DOHH2 (cell line): ENCODE results near the gene VSNL1.

Source experiments
- H3F3A ChIP-seq: fragments of 200-600 bp; sonication (generic), shearing (Covaris generic); 2 replicates; pipeline ENCODE4 v1.6.0; 2016; ENCODE audit warnings: antibody characterized with exemption, mild to moderate bottlenecking; ENCODE audit not compliant: control insufficient read depth, insufficient read depth
- H3K27ac ChIP-seq: fragments of 200-600 bp; sonication (generic); 2 replicates; pipeline ENCODE4 v1.5.1; 2014; ENCODE audit warnings: low read depth, mild to moderate bottlenecking, low read length, moderate library complexity
- H3K27me3 ChIP-seq: fragments of 200-600 bp; sonication (generic); 2 replicates; pipeline ENCODE4 v1.6.1; 2014; ENCODE audit warnings: mild to moderate bottlenecking, low read length, mixed read lengths; ENCODE audit not compliant: control insufficient read depth
- H3K36me3 ChIP-seq: fragments of 200-600 bp; sonication (generic); 2 replicates; pipeline ENCODE4 v1.6.1; 2014; ENCODE audit warnings: mild to moderate bottlenecking, low read length, moderate library complexity, mixed read lengths; ENCODE audit not compliant: control insufficient read depth
- H3K4me1 ChIP-seq: fragments of 200-600 bp; sonication (generic); 2 replicates; pipeline ENCODE4 v1.6.1; 2014; ENCODE audit warnings: mild to moderate bottlenecking, low read length, mixed read lengths; ENCODE audit not compliant: control insufficient read depth
- H3K4me2 ChIP-seq: fragments of 200-600 bp; sonication (generic); 2 replicates; pipeline ENCODE4 v1.6.0; 2014; ENCODE audit warnings: mild to moderate bottlenecking, low read length, moderate library complexity
- H3K4me3 ChIP-seq: fragments of 200-600 bp; sonication (generic); 2 replicates; pipeline ENCODE4 v1.5.1; 2014; ENCODE audit warnings: mild to moderate bottlenecking, low read length, mixed read lengths
- H3K79me2 ChIP-seq: fragments of 200-600 bp; sonication (generic); 2 replicates; pipeline ENCODE4 v1.6.1; 2014; ENCODE audit warnings: mild to moderate bottlenecking, low read length, mixed read lengths; ENCODE audit not compliant: control insufficient read depth
- H3K9me2 ChIP-seq: fragments of 200-600 bp; sonication (generic); replicated peaks from 2 replicates; pipeline ENCODE4 v1.6.1; 2014; ENCODE audit warnings: mild to moderate bottlenecking, low read length, mixed read lengths; ENCODE audit not compliant: control insufficient read depth
- H3K9me3 ChIP-seq: fragments of 200-600 bp; sonication (generic); 2 replicates; pipeline ENCODE4 v1.6.1; 2014; ENCODE audit warnings: antibody characterized with exemption, low read length, mixed read lengths; ENCODE audit not compliant: control insufficient read depth, insufficient read depth
- H4K20me1 ChIP-seq: fragments of 200-600 bp; sonication (generic); 2 replicates; pipeline ENCODE4 v1.6.0; 2014; ENCODE audit warnings: low read depth, mild to moderate bottlenecking, antibody characterized with exemption, low read length, moderate library complexity; ENCODE audit not compliant: control insufficient read depth, insufficient read depth
- CTCF ChIP-seq: fragments of 200-600 bp; sonication (generic); IDR thresholded peaks from one replicate; pipeline ENCODE4 v1.5.1; 2014; ENCODE audit warnings: antibody characterized with exemption, mild to moderate bottlenecking, low read depth, low read length; ENCODE audit not compliant: poor library complexity, severe bottlenecking
- EZH2phosphoT487 ChIP-seq: fragments of 200-600 bp; sonication (generic); IDR thresholded peaks from 2 replicates; pipeline ENCODE4 v1.6.1; 2017; ENCODE audit warnings: borderline replicate concordance, mild to moderate bottlenecking, antibody characterized with exemption, low read length, moderate library complexity, mixed read lengths

The VSNL1 gene

DNA sequence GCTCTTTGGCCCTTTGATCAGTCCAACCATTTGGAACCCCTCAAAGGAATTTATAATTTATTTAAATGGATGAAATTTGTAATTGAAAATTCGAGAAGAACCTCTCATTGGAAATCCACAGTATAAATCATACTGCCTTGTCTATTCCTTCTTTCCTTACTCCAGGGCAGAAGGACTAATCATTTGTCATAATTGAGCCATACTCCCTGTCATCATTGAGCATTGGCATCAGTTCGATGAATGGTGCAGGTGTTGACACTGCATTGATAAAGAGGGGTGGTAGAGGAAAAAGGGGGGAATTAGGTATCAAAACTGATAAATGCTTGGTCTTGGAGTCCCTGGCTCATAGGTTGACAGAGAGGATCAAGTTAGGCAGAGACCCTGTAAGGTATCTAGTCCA, 2.0 kb downstream of the VSNL1 start:
- TF ChIP-seq EZH2phosphoT487 (no peak), CTCF (no peak)
- Histone ChIP-seq H3K4me2 (no peak overlapping the region), H3K9me3 (no peaks in the 10 kb centered on the region), H3K4me1 (no peaks in the 10 kb centered on the region), H3K4me3 (no peak overlapping the region), H4K20me1 (no peaks in the 10 kb centered on the region), H3K36me3 (no peaks in the 10 kb centered on the region), H3K9me2 (no peaks in the 10 kb centered on the region), H3K79me2 (no peaks in the 10 kb centered on the region), H3K27me3 (peaks cover 37% of the 10 kb centered on the region), H3F3A (no peaks in the 10 kb centered on the region), H3K27ac (no peak overlapping the region)

GRCh38 chr2:17543131-17543660, 2.7 kb downstream of the VSNL1 start:
- H3K79me2 ChIP-seq: no peaks in the 10 kb centered on the region
- no peak overlapping the region for H3K27ac ChIP-seq
- H3K4me3 ChIP-seq: no peak overlapping the region

DNA sequence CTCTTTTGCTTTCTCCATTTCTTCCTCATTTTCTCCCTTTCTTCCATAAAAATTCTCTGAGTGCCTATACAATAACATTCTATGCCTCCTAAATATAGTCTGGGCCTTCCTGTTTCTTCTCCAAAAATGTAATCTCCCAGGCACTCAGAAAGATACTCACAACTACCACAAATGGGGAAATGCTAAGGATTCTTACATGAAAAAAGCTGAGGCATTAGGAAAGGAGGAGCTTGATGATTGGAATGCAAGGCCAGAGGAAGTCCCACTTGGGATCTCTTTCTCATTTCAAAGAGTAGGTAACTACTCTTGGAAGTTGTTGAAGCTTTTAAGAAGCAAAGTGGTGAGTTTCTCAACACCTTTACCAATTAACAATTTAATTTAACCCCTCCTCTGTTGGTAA, 3.4 kb downstream of the VSNL1 start:
- Histone ChIP-seq H3K36me3 (no peaks in the 10 kb centered on the region), H3K4me1 (no peaks in the 10 kb centered on the region), H3K9me3 (no peaks in the 10 kb centered on the region), H3F3A (no peaks in the 10 kb centered on the region), H3K9me2 (no peaks in the 10 kb centered on the region), H3K79me2 (no peaks in the 10 kb centered on the region), H3K4me3 (no peak overlapping the region), H4K20me1 (no peaks in the 10 kb centered on the region), H3K27ac (no peak overlapping the region), H3K27me3 (peaks cover 31% of the 10 kb centered on the region), H3K4me2 (no peak overlapping the region)
- TF ChIP-seq CTCF (no peak), EZH2phosphoT487 (no peak)

More at GRCh38 chr2:17543131-17543660, 2.7 kb downstream of the VSNL1 start:
- Histone ChIP-seq H3K9me2 (no peaks in the 10 kb centered on the region), H3K27me3 (peaks cover 36% of the 10 kb centered on the region), H3K9me3 (no peaks in the 10 kb centered on the region), H3K4me2 (no peak overlapping the region), H3K4me1 (no peaks in the 10 kb centered on the region), H4K20me1 (no peaks in the 10 kb centered on the region), H3F3A (no peaks in the 10 kb centered on the region), H3K36me3 (no peaks in the 10 kb centered on the region)
- TF ChIP-seq EZH2phosphoT487: no peak
- TF ChIP-seq CTCF: no peak
